Astrocyte (in vitro differentiated cells and primary cell): ENCODE measurements around the gene CYP3A7.

Experiments used
- EZH2 ChIP-seq: IDR thresholded peaks from 2 replicates; pipeline ENCODE4 v1.6.1; 2012; ENCODE audit warnings: mild to moderate bottlenecking, low read length, inconsistent platforms; ENCODE audit not compliant: insufficient read depth
- TF ChIP-seq, protein P1 (sequence below): IDR thresholded peaks from 2 replicates; pipeline ENCODE4 v1.5.1; 2011; ENCODE audit warnings: low read depth, mild to moderate bottlenecking, inconsistent platforms, low read length, moderate library complexity; ENCODE audit not compliant: insufficient read depth

DNA sequence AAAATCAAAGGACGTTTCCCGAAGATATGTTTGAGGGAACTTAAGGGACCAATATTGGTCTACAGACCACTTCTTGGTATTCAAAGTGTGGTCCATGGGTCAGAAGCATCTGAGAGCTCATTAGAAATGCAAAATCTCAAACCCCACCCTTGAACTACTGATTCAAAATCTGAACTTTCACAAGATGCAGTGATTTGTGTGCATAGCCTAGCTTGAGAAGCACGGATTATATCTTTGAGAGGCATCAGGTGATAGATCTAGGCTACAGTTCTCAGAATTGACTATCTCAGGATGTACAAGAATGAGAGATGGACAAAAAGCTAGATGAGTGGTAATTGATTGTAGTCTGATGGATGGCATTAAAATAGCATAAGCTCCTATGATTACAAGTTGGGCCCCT, 29.5 kb upstream of the CYP3A7 start:
- TF ChIP-seq, protein P1, sequence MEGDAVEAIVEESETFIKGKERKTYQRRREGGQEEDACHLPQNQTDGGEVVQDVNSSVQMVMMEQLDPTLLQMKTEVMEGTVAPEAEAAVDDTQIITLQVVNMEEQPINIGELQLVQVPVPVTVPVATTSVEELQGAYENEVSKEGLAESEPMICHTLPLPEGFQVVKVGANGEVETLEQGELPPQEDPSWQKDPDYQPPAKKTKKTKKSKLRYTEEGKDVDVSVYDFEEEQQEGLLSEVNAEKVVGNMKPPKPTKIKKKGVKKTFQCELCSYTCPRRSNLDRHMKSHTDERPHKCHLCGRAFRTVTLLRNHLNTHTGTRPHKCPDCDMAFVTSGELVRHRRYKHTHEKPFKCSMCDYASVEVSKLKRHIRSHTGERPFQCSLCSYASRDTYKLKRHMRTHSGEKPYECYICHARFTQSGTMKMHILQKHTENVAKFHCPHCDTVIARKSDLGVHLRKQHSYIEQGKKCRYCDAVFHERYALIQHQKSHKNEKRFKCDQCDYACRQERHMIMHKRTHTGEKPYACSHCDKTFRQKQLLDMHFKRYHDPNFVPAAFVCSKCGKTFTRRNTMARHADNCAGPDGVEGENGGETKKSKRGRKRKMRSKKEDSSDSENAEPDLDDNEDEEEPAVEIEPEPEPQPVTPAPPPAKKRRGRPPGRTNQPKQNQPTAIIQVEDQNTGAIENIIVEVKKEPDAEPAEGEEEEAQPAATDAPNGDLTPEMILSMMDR = no peak
- no peak for TF ChIP-seq EZH2
